Subcutaneous adipose tissue (tissue), 4 donors: ENCODE measurements around the gene OR10H1. TPM values are rescaled to one million over a fixed set of nuclear protein-coding genes. Genes with fewer than 3 reads are reported as not detected.

Experiments used
- CTCF ChIP-seq: fragments of 450-650 bp; IDR thresholded peaks from one replicate; pipeline ENCODE4 v1.5.1; 2016; ENCODE audit warnings: low read depth, mild to moderate bottlenecking, control low read depth, antibody characterized with exemption, moderate library complexity
- total RNA-seq, 4 donors: library from RNA; depleted of rRNA; stranded (reverse); fragments of >200 nt; gene quantifications; one replicate each; pipeline ENCODE4 v1.1.0, GENCODE V29; 2016

Gene OR10H1
- total RNA-seq, 4 donors from 2014 or later = not detected

GRCh38 chr19:15782211-15782610 is 33.3 kb downstream of the OR10H1 start:
- TF ChIP-seq CTCF = no peak

- TF ChIP-seq CTCF = no peak
Measured at GRCh38 chr19:15781661-15782060, 33.8 kb downstream of the OR10H1 start.

GRCh38 chr19:15780610-15781418 is 34.6 kb downstream of the OR10H1 start:
- no peak for TF ChIP-seq CTCF

GRCh38 chr19:15779756-15780476 is 35.5 kb downstream of the OR10H1 start:
- no peak for TF ChIP-seq CTCF

- TF ChIP-seq CTCF = no peak
Measured at GRCh38 chr19:15776991-15777970, 38.2 kb downstream of the OR10H1 start.

- no peak for TF ChIP-seq CTCF
Measured at GRCh38 chr19:15776264-15776663, 39.2 kb downstream of the OR10H1 start.
